ENCODE results near the gene SRCAP.
"Not testable (repeated sequence)": the region's sequence is repeated elsewhere in the genome, so short reads cannot be mapped to it uniquely, and the experiment has no call there.

SRCAP gene

GRCh38 chr16:30699615-30700099, 686 bp downstream of the SRCAP start:
- DNase-seq, result peak in 1 of 6 experiments; percentile 48

GRCh38 chr16:30700491-30700890, 1.5 kb downstream of the SRCAP start:
- no peak for DNase-seq

- DNase-seq, result no peak
Observed at GRCh38 chr16:30700971-30701370, 2.0 kb downstream of the SRCAP start.

GRCh38 chr16:30703071-30703470, 4.1 kb downstream of the SRCAP start:
- DNase-seq, result not testable (repeated sequence)

- DNase-seq, result no peak
Observed at GRCh38 chr16:30703971-30704370, 5.0 kb downstream of the SRCAP start.

- DNase-seq, result no peak
Observed at GRCh38 chr16:30706046-30706445, 7.1 kb downstream of the SRCAP start.

GRCh38 chr16:30710971-30711370, 12.0 kb downstream of the SRCAP start:
- DNase-seq, result no peak

GRCh38 chr16:30711712-30712111, 12.7 kb downstream of the SRCAP start:
- DNase-seq, result no peak

GRCh38 chr16:30715750-30716445, 16.9 kb downstream of the SRCAP start:
- peak in 3 of 6 experiments; percentile 8 to 23 (median 12) for DNase-seq

- DNase-seq, result no peak
Observed at GRCh38 chr16:30720086-30720485, 21.1 kb downstream of the SRCAP start.

- no peak for DNase-seq
Observed at GRCh38 chr16:30720694-30721093, 21.7 kb downstream of the SRCAP start.

- DNase-seq, result no peak
Observed at GRCh38 chr16:30721167-30721566, 22.2 kb downstream of the SRCAP start.

GRCh38 chr16:30721606-30722005, 22.6 kb downstream of the SRCAP start:
- no peak for DNase-seq

GRCh38 chr16:30722443-30722842, 23.5 kb downstream of the SRCAP start:
- DNase-seq, result no peak

- no peak for DNase-seq
Observed at GRCh38 chr16:30722916-30723315, 23.9 kb downstream of the SRCAP start.

- DNase-seq, result no peak
Observed at GRCh38 chr16:30723725-30724355, 24.9 kb downstream of the SRCAP start.

GRCh38 chr16:30724641-30725417, 25.9 kb downstream of the SRCAP start:
- DNase-seq, result no peak

GRCh38 chr16:30725418-30725792, 26.4 kb downstream of the SRCAP start:
- DNase-seq, result no peak

- no peak for DNase-seq
Observed at GRCh38 chr16:30728321-30728720, 29.4 kb downstream of the SRCAP start.

GRCh38 chr16:30728899-30729672, 30.1 kb downstream of the SRCAP start:
- no peak for DNase-seq

- no peak for DNase-seq
Observed at GRCh38 chr16:30731411-30731810, 32.4 kb downstream of the SRCAP start.

GRCh38 chr16:30736995-30737793, 38.2 kb downstream of the SRCAP start:
- DNase-seq, result no peak
